GM21717 (cell line): Measurements from ENCODE around the gene FHIP1B.
"Not testable (repeated sequence)": the region's sequence is repeated elsewhere in the genome, so short reads cannot be mapped to it uniquely, and the experiment has no call there.

ENCODE experiments used
- ATAC-seq: cut with Tn5 transposase; IDR thresholded peaks from one replicate; pipeline ENCODE4 v1.9.1; 2021; ENCODE audit warnings: mild to moderate bottlenecking, moderate library complexity; ENCODE audit not compliant: unreplicated experiment

FHIP1B gene

DNA sequence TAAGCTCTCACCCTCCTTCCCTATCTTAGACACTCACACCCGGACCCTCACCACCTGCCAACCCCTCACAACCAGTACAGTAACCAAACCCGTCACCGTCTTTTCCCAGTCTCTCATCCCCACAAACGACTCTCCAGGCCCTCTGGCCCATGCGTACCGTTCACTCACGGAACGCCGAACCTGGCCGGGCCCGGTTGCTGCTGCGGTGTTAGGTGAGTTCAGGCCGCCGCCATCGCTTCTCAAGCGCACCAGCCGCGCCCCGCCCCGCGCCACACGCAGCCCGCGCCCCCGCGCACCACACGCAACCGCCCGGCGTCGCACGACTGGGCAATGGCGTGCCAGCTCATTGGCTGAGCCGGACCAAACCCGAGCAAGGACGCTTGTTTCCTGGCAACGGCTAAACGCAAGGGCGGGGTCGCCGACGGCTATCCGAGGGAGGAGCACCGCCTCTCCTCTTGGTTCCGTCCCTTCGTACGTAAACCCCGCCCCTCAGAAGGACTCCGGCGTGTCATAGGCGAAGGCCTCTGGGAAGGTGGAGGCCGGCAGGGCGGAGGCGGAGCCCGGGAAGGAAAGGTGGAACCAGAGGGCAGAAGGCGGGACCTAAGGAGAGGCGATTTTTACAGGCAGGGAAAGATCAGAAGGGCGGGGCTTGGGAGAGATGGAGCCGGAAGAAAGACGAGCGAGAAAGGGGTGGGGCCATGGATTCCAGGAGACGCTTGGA lies at the start of gene FHIP1B:
TSS of gene FHIP1B (minus strand) at position 250 of the 721 bp plus-strand sequence. CDS start 10,120 bp downstream, outside the sequence.
- ATAC-seq: peak; percentile 97

DNA sequence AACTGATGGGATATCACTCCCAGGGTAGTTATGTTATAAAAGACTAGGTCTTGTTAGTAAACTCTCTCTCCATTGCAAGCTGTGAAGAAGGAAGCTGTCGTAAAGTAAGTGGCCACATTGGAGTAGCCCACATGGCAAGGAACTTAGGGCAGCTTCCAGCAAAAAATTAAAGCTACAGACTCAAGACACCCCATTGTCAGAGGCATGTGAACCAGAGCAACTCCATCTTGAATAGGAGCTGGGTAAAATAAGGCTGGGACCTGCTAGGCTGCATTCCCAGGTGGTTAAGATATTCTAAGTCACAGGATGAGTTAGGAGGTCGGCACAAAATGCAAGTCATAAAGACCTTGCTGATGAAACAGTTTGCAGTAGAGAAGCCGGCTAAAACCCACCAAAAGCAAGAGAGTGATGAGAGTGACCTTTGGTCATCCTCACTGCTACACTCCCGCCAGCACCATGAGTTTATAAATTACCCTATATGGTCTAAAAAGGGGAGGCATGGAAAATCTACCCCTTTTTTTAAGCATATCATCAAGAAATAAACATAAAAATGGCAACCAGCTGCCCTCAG lies 49.1 kb upstream of the FHIP1B start:
- no peak for ATAC-seq

DNA sequence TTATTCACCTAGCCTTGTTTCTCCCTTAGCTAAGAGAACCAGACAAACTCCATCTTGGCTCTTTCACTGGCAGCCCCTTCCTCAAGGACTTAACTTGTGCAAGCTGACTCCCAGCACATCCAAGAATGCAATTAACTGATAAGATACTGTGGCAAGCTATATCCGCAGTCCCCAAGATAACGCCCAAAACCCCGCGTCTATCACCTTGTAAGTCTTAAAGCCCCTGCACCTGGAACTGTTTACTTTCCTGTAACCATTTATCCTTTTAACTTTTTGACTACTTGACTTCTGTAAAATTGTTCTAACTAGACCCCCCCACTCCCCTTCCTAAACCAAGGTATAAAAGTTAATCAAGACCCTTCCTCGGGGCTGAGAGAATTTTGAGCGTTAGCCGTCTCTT lies 46.4 kb upstream of the FHIP1B start:
- not testable (repeated sequence) for ATAC-seq

DNA sequence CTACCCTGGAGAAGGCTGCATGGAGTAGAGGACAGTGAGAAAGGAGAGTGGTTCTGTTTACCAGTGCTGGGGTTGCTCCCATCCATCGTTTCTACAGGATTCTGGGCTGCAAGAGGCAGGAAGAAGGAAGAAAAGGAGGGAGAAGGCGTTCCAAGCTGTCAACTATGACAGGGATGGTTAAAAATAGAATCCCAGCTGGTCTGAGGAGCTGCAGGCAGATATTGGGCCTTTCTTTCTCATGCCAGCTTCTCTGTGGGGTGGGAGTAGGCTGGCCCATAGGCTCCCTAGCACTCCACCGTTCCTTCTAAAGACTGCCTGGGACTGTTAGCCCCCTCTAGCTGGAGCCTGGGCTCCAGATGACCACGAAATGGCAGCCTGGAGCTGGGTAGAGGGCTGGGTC lies 38.8 kb upstream of the FHIP1B start:
- no peak for ATAC-seq

DNA sequence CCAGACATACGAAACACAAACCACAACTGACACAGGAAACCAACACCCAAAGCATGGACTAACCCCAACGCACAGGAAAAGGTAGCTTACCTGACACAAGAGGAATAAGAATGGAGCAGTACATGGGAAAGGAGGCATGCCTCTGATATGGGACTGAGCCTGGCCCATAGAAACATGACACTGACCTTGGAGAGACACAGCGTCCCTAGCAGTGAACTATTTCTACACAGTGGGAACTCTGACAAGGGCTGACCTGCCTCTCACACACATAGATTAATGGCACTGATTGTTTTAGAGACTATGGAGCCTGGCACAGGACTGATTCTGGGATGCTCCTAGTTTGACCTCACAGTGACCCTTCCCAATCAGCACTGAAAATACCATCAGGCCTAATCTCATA lies 37.2 kb upstream of the FHIP1B start:
- ATAC-seq: no peak

DNA sequence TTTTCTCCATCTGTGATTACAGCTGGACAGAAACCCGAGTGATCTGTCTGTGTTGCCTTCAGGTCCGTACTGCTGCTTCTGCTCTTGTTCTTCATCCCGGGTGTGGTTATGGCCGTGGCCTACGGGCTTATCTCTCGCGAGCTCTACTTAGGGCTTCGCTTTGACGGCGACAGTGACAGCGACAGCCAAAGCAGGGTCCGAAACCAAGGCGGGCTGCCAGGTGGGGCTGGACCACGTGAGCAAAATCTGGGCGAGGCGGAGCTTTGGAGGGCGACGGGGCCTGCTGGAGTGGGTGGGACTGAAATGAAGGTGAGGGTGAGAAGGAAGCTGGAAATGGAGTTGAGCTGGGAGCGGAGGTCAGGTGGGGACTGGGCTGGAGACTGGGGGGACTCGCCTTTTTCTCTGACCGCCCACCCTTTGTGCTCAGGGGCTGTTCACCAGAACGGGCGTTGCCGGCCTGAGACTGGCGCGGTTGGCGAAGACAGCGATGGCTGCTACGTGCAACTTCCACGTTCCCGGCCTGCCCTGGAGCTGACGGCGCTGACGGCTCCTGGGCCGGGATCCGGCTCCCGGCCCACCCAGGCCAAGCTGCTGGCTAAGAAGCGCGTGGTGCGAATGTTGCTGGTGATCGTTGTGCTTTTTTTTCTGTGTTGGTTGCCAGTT lies 36.3 kb upstream of the FHIP1B start:
- no peak for ATAC-seq

DNA sequence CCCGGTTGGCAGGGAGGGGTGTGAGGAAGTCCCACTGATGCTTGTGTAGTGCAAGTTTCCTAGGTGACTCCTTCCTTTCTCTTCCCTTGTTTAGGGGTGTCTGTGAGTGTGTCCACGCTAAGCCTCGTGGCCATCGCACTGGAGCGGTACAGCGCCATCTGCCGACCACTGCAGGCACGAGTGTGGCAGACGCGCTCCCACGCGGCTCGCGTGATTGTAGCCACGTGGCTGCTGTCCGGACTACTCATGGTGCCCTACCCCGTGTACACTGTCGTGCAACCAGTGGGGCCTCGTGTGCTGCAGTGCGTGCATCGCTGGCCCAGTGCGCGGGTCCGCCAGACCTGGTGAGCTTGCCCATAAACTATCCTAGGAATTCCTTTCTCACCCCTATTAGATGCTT lies 35.6 kb upstream of the FHIP1B start:
- no peak for ATAC-seq

DNA sequence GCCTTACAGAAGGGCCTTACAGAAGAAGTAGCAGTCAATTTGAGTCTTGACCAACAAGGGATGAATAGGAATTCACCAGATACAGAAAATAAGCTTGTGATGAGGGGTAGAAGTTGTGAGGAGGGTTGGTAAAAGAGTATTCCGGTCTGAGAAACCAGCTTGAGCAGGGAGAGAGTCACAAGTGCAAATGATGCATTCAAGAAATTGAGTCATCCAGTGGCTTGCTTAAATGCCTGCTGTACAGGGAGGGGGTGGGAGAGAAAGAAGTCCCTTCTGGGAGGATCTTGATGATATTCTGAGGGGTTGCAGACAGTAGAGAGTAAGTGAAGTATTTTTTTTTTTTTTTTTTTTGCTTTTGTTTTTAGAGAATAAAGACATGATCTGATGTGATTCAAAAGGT lies 34.4 kb upstream of the FHIP1B start:
- no peak for ATAC-seq

DNA sequence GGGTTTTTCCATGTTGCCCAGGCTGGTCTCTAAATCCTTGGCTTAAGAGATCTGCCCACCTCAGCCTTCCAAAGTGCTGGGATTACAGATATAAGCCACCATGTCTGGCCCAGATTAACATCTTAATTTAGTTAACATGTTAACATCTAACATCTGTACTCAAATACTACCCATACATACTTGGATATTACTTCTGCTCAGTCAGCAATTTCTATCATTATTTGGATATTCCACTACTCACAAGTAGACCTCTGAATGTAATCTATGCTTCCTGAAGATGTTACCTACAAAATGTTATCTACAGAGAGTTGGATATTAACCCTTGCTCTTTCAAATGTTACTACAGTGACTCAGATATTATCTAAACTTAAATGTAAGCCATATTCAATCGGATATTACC lies 29.2 kb upstream of the FHIP1B start:
- ATAC-seq: no peak

DNA sequence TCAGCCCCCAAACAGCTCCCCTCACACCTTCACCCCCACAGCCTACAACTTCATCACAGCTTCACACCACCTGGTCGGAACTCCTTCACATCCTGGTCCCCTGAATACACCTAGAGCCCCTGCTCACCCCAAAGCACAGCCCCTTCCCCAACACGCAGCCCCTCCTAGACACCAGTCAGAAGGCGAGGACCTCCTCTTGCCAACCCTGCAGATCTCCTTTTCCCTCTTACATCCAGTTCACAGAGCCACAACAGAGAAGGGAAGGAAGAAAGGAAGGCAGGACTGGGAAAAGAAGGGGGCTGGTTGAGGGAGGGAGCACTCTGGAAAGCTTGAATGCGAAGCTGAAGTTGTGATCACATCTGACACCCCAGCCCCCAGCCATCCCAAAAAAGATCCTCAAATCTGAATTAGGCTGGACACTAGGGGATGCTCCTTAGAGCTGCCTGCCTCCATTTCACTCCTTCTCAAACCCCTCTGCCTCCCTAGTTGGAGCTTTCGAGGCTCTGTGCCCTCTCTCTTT lies 25.8 kb upstream of the FHIP1B start:
- ATAC-seq: no peak

DNA sequence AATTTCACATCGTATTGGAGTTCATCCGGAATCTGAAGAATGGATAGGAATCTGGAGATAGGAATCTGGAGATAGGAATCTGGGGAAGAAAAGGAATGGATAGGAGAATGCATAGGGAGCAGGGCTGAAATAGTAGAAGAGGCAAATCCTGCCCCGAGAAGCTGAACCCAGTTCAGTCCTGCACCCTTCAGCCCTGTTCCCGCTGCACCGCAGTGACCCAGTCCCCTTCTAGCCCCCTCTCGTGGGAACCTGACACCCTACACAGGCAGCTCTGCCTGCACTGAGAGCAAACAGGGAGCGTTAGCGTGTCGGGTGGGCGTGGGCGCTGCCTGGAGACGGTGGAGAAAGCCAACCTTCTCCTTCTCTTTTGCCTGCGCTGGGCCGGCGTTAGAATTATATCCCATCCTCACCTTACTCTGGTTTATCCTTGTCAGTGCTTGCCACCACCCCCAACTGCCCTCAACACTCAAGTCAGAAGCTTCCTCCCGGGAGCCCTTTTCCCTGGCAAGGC lies 24.2 kb upstream of the FHIP1B start:
- no peak for ATAC-seq

DNA sequence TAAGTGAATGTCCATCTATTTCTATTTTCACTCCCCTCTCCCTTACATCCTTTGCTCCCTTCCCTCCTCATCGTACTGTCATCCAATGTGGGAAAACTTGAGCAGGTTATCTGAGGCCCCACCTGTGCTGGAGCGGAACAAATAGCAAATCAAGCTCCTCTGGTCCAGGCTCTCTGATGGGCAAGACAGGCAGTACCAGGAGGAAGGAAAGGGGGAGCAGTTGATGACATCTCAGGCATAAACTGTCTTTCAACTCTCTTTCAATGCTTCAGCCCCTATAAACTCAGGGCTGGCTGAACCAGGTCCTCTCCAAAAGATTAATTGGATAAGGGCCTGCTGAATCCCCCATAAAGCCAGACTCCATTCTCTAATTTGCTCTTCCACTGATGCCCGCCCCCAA lies 23.7 kb upstream of the FHIP1B start:
- no peak for ATAC-seq

DNA sequence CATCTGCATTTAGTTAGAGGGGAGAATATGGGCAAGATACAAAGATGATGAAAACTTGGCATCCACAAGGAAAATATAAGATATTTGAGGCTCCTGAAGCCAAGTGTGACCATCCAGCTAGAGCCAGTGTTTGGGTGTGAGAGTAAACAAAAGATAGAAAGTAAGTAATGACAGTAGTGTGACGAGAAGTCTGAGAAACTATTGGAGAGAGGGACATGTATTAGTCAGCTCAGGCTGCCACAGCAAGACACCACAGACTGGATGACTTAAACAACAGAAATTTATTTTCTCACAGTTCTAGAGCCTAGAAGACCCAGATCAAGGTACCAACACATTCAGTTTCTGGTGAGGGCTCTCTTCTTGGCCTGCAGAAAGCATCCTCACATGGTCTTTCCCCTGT lies 18.8 kb upstream of the FHIP1B start:
- peak; percentile 85 for ATAC-seq

DNA sequence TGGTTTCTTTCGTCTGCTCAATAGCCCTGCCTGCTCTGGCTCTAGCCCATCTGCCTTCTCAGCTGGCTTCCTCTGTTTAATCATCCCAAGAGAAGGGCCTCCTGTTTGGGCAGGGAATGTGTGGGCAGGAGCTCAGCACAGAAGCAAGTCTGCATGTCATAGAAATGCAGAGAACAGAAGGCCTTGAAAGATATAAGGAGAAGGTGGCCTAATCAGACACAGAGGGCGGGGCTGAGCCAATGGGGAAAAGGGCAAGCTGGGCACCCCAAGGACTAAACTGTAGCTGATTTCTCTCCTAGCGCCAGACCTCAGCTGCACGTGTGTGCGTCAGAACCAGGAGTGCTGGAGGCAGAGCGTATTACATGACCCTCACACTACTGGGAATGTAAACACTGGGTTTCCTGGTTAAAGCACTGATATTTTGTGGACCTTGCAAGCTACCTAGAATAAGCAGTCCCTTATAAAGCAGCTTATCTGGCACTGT lies 17.6 kb upstream of the FHIP1B start:
- no peak for ATAC-seq

DNA sequence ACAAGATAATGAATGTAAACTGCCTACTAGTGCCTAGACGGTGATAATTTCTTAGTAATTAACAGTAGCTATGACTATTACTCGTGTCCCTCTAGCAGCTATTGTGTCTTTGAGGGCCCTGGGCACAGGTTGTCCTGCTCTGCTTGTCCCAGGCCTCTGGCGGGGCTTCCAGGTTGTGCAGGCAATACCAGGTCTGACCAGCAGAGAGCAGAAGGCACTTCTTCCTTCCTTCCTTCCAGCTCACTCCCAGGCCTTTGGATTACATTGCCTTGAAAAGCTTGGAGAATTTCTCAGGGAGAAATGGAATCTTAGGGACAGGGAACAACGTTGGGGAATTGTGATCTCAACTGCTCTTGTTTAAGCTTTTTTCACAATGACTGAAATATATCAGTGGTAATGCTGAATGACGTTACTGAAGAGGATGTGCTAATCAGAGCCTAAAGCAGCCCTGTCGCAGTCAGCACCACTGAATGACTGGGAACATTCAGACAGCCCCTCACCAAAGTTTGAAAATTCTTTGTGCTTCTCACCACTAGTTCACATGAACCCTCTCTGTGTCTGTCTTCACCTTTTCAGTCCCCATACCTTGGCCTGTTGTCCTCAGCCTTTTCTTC lies 16.8 kb upstream of the FHIP1B start:
- ATAC-seq: peak; percentile 56

DNA sequence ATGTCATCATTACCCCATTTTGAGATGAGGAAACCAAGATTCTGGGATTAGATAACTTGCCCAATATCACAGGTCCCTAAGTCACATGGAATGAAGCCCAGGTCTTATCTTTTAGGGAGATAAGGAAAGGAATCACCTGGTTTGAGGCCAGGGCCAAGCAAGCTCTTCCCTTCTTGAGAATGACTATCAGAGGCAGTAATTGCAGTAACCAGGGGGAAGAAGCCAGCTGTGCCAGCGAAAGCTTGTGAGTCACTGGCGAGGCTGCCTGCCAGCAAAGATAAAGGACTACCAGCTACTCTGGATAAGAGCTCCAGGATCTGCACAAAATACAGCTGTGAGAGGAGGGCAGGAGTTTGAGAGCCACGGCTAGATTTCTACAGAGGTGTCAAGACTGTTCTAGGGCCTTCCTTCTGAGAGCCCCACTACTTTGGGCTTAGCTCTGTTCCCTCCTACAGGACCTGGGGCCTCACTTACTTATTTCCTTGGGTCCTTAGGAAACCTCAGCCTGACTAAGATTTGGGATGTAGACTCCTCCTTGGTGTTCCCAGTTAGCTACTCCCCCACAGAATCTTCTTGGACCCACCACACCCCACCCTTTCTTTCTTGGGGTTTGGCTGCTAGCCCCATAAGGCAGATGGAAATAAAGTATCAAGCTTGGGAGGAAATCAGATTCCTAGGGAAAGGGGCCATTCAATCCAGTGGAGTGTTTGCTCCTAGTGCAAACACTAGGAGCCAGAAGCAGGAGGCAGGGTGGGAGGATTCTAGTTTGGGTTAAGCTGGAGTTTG lies 15.5 kb upstream of the FHIP1B start:
- ATAC-seq: no peak

DNA sequence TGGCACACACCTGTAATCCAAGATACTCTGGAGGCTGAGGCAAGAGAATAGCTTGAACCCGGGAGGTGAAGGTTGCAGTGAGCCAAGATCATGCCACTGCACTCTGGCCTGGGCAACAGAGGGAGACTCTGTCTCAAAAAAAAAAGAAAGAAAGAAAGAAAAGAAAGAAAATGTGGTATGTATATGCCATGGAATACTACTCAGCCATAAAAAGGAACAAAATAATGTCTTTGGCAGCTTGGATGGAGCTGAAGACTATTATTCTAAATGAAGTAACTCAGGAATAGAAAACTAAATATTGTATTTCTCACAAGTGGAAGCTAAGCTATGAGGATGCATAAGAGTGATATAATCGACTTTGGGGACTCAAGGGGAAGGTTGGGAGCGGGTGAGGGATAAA lies 14.5 kb upstream of the FHIP1B start:
- not testable (repeated sequence) for ATAC-seq

DNA sequence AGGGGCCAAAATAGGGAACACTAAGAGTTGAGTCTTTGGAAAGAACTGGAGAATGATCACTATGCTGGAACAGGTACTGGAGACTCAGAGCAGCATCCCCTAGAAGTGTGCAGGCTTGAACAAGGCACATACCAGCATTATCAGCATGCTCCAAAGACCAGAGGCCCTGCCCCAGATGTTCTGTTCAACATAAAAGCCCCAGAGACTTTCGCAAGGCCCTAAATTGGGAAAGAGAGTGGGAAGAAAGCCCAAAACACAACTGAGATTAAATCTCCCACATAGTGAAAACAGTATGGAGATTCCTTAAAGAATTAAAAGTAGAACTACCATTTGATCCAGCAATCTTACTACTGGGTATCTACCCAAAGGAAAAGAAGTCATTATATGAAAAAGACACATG lies 13.8 kb upstream of the FHIP1B start:
- ATAC-seq: no peak

DNA sequence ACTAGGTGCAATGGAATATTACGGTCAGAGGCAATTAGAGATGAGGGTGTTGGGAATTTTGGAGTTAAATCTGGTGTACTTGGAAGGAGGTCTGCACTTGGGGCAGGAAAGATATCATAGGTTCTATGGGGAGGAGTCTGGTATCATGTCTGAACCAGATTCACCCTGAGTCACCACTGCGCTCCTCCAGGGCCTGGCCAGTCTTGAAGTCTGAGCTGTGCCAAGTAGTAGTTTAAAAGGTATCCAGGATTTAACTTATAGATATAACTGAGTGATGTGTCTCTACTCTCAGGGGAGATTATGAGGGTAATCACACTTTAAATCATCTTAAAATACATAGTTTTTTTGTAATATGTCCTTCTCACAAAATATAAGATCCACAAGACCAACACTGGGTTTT lies 11.1 kb upstream of the FHIP1B start:
- ATAC-seq: no peak

DNA sequence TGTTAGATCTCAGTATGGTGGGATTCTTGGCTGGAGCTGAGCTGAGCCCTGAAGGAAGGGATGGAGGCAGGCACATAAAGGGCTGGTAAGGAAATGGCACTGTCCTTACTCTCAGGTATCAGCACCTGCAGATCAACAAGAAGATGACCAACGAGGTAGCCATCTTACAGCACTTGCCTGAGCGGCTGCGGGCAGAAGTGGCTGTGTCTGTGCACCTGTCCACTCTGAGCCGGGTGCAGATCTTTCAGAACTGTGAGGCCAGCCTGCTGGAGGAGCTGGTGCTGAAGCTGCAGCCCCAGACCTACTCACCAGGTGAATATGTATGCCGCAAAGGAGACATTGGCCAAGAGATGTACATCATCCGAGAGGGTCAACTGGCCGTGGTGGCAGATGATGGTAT lies 6.9 kb upstream of the FHIP1B start:
- ATAC-seq: no peak

DNA sequence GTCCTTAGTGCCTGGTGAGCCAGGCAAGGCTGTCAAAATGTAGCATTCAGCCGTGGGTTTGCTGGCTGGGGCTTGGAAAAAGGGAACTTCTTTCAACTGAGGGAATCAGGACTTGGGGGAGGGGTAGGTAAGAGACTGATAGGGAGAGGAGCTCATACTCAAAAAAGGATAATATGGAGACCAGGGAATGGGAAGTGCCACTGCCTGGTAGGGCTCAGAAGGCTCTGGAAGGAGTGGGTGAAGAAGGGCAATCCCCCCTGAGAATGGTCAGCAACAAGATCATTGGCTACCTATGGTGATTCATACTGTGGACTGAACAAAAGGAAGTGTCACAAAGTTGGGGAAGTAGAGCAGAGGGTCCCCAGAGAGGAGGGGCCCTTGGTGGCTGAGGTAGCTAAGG lies 6.3 kb upstream of the FHIP1B start:
- no peak for ATAC-seq
